CD8-positive, alpha-beta memory T cell (primary cell): ENCODE data around the gene PRKD1. TPM values are rescaled to one million over a fixed set of nuclear protein-coding genes. Genes with fewer than 3 reads are reported as not detected.

Source experiments
- CTCF ChIA-PET: fragments of 350-600 bp; sonication (Branson Sonifier 250); formaldehyde crosslinking; loops from one replicate; lab custom pipeline; 2021; ENCODE audit warnings: antibody characterized with exemption; lab: Charles Lee
- POLR2A ChIA-PET: fragments of 350-600 bp; sonication (Branson Sonifier 250); formaldehyde crosslinking; loops from one replicate; lab custom pipeline; 2021; ENCODE audit warnings: antibody characterized with exemption; lab: Charles Lee
- DNase-seq, 5 donors: peaks; one replicate each; pipeline versions ENCODE4 v3.0.0 to v3.0.0-alpha.2; 2020 to 2022; ENCODE audit warnings: mixed read lengths in 1 of 5
- H3K27ac ChIP-seq: one replicate; pipeline ENCODE4 v1.7.0; 2013; ENCODE audit warnings: low read depth, mild to moderate bottlenecking, low read length, moderate library complexity
- H3K27me3 ChIP-seq: 2 replicates; pipeline ENCODE4 v1.7.0; 2013; ENCODE audit warnings: low read length, mild to moderate bottlenecking; ENCODE audit not compliant: insufficient read depth, poor library complexity, severe bottlenecking
- H3K36me3 ChIP-seq: 2 replicates; pipeline ENCODE4 v1.7.0; 2013; ENCODE audit warnings: mild to moderate bottlenecking, low read length, moderate library complexity; ENCODE audit not compliant: insufficient read depth
- H3K4me1 ChIP-seq: 2 replicates; pipeline ENCODE4 v1.7.0; 2013; ENCODE audit warnings: mild to moderate bottlenecking, low read length, moderate library complexity; ENCODE audit not compliant: insufficient read depth
- H3K4me3 ChIP-seq: 2 replicates; pipeline ENCODE4 v1.7.0; 2013; ENCODE audit warnings: mild to moderate bottlenecking, low read length
- H3K9me3 ChIP-seq: 2 replicates; pipeline ENCODE4 v1.7.0; 2013; ENCODE audit warnings: mild to moderate bottlenecking, low read length
- H3K27ac Mint-ChIP-seq, 8 donors: one replicate each; pipeline ENCODE4 v1.8.0; 2020 to 2021; ENCODE audit warnings: mixed read lengths in 8 of 8, mild to moderate bottlenecking in 6 of 8, inconsistent platforms in 3 of 8, moderate library complexity in 3 of 8
- H3K27me3 Mint-ChIP-seq, 2 donors: one replicate each; pipeline ENCODE4 v1.8.0; 2020 to 2021; ENCODE audit warnings: mixed read lengths in 2 of 2, mild to moderate bottlenecking in 1 of 2, moderate library complexity in 1 of 2
- H3K36me3 Mint-ChIP-seq, 3 donors: one replicate each; pipeline ENCODE4 v1.8.0; 2020 to 2021; ENCODE audit warnings: mixed read lengths in 3 of 3, inconsistent platforms in 1 of 3, mild to moderate bottlenecking in 1 of 3
- H3K4me1 Mint-ChIP-seq, 3 donors: one replicate each; pipeline ENCODE4 v1.8.0; 2020 to 2021; ENCODE audit warnings: mixed read lengths in 3 of 3, inconsistent platforms in 1 of 3, mild to moderate bottlenecking in 1 of 3
- H3K4me3 Mint-ChIP-seq, 7 donors: one replicate each; pipeline ENCODE4 v1.8.0; 2020 to 2021; ENCODE audit warnings: mixed read lengths in 7 of 7, mild to moderate bottlenecking in 6 of 7, moderate library complexity in 4 of 7, inconsistent platforms in 2 of 7
- H3K9me3 Mint-ChIP-seq, 5 donors: one replicate each; pipeline ENCODE4 v1.8.0; 2020 to 2022; ENCODE audit warnings: mixed read lengths in 5 of 5, mild to moderate bottlenecking in 3 of 5, moderate library complexity in 2 of 5, inconsistent platforms in 1 of 5
- polyA plus RNA-seq: library from polyadenylated mRNA; unstranded; fragments of 300-500 nt; fragmentation: Illumina TruSeq; gene quantifications from one replicate; pipeline ENCODE4 v1.2.3, GENCODE V29; 2021
- total RNA-seq, 2 experiments: library from RNA; stranded (reverse); gene quantifications; one replicate each; pipeline ENCODE4 v1.2.3, GENCODE V29; 2021

PRKD1 gene
- total and polyA plus RNA-seq, 3 experiments from 2014 or later, result not detected

- no peak overlapping the region for H3K27ac ChIP-seq
- Mint-ChIP-seq H3K4me3 (no peak overlapping the region), H3K4me1 (no peaks in the 10 kb centered on the region), H3K9me3 (peaks cover 5 to 45% (median 11%) of the 10 kb centered on the region in 5 donors), H3K36me3 (no peaks in the 10 kb centered on the region), H3K27ac (no peak overlapping the region), H3K27me3 (no peaks in the 10 kb centered on the region)
- no peaks in the 10 kb centered on the region for H3K27me3 ChIP-seq
- ChIA-PET CTCF (no interaction called here), POLR2A (no interaction called here)
- no peaks in the 10 kb centered on the region for H3K9me3 ChIP-seq
- no peak for DNase-seq
- no peak overlapping the region for H3K4me3 ChIP-seq
- H3K36me3 ChIP-seq, result no peaks in the 10 kb centered on the region
- H3K4me1 ChIP-seq, result no peaks in the 10 kb centered on the region
These were observed 172.2 kb downstream of the PRKD1 start for GRCh38 chr14:29755311-29756018.

GRCh38 chr14:29754134-29754533 lies 173.5 kb downstream of the PRKD1 start:
- no peaks in the 10 kb centered on the region for H3K27me3 ChIP-seq
- ChIA-PET CTCF (no interaction called here), POLR2A (no interaction called here)
- Mint-ChIP-seq H3K27me3 (no peaks in the 10 kb centered on the region), H3K36me3 (no peaks in the 10 kb centered on the region), H3K27ac (no peak overlapping the region), H3K9me3 (peaks cover 4 to 41% (median 11%) of the 10 kb centered on the region in 5 donors), H3K4me3 (no peak overlapping the region), H3K4me1 (no peaks in the 10 kb centered on the region)
- no peak overlapping the region for H3K4me3 ChIP-seq
- no peak overlapping the region for H3K27ac ChIP-seq
- DNase-seq, result no peak
- H3K36me3 ChIP-seq, result no peaks in the 10 kb centered on the region
- H3K9me3 ChIP-seq, result no peaks in the 10 kb centered on the region
- no peaks in the 10 kb centered on the region for H3K4me1 ChIP-seq

GRCh38 chr14:29752221-29752923 lies 175.3 kb downstream of the PRKD1 start:
- no peak overlapping the region for H3K4me3 Mint-ChIP-seq
- H3K27me3 Mint-ChIP-seq, result no peaks in the 10 kb centered on the region
- H3K9me3 Mint-ChIP-seq, result peaks cover 0 to 41% (median 11%) of the 10 kb centered on the region in 5 donors
- Histone ChIP-seq H3K36me3 (no peaks in the 10 kb centered on the region), H3K27me3 (no peaks in the 10 kb centered on the region), H3K4me1 (no peaks in the 10 kb centered on the region), H3K9me3 (no peaks in the 10 kb centered on the region), H3K27ac (no peak overlapping the region), H3K4me3 (no peak overlapping the region)
- H3K36me3 Mint-ChIP-seq, result no peaks in the 10 kb centered on the region
- ChIA-PET CTCF (no interaction called here), POLR2A (no interaction called here)
- no peak overlapping the region for H3K27ac Mint-ChIP-seq
- H3K4me1 Mint-ChIP-seq, result no peaks in the 10 kb centered on the region
- no peak for DNase-seq

GRCh38 chr14:29749829-29750228 lies 177.8 kb downstream of the PRKD1 start:
- Histone ChIP-seq H3K27me3 (no peaks in the 10 kb centered on the region), H3K4me3 (no peak overlapping the region), H3K9me3 (no peaks in the 10 kb centered on the region), H3K36me3 (no peaks in the 10 kb centered on the region), H3K4me1 (no peaks in the 10 kb centered on the region), H3K27ac (no peak overlapping the region)
- DNase-seq, result no peak
- ChIA-PET POLR2A (no interaction called here), CTCF (no interaction called here)
- Mint-ChIP-seq H3K4me1 (no peaks in the 10 kb centered on the region), H3K9me3 (peaks cover 2 to 24% (median 9%) of the 10 kb centered on the region in 5 donors), H3K27ac (no peak overlapping the region), H3K36me3 (no peaks in the 10 kb centered on the region), H3K4me3 (no peak overlapping the region), H3K27me3 (no peaks in the 10 kb centered on the region)

GRCh38 chr14:29749327-29749726 lies 178.3 kb downstream of the PRKD1 start:
- H3K27me3 ChIP-seq, result no peaks in the 10 kb centered on the region
- Mint-ChIP-seq H3K27ac (no peak overlapping the region), H3K9me3 (peaks cover 2 to 21% (median 11%) of the 10 kb centered on the region in 5 donors), H3K4me3 (no peak overlapping the region), H3K27me3 (no peaks in the 10 kb centered on the region), H3K36me3 (no peaks in the 10 kb centered on the region), H3K4me1 (no peaks in the 10 kb centered on the region)
- H3K4me1 ChIP-seq, result no peaks in the 10 kb centered on the region
- POLR2A ChIA-PET, result no interaction called here
- H3K4me3 ChIP-seq, result no peak overlapping the region
- CTCF ChIA-PET, result no interaction called here
- H3K9me3 ChIP-seq, result no peaks in the 10 kb centered on the region
- DNase-seq, result no peak
- H3K27ac ChIP-seq, result no peak overlapping the region
- H3K36me3 ChIP-seq, result no peaks in the 10 kb centered on the region

- no peaks in the 10 kb centered on the region for H3K36me3 ChIP-seq
- no peaks in the 10 kb centered on the region for H3K36me3 Mint-ChIP-seq
- no peaks in the 10 kb centered on the region for H3K9me3 ChIP-seq
- no peak overlapping the region for H3K4me3 Mint-ChIP-seq
- no peaks in the 10 kb centered on the region for H3K4me1 ChIP-seq
- H3K4me1 Mint-ChIP-seq, result no peaks in the 10 kb centered on the region
- DNase-seq, result no peak
- H3K27ac Mint-ChIP-seq, result no peak overlapping the region
- H3K27me3 ChIP-seq, result no peaks in the 10 kb centered on the region
- ChIA-PET CTCF (no interaction called here), POLR2A (no interaction called here)
- H3K4me3 ChIP-seq, result no peak overlapping the region
- H3K9me3 Mint-ChIP-seq, result peaks cover under 1 to 18% (median 8%) of the 10 kb centered on the region in 5 donors
- no peaks in the 10 kb centered on the region for H3K27me3 Mint-ChIP-seq
- H3K27ac ChIP-seq, result no peak overlapping the region
These were observed 181.8 kb downstream of the PRKD1 start for GRCh38 chr14:29745863-29746262.

GRCh38 chr14:29743531-29743930 lies 184.1 kb downstream of the PRKD1 start:
- DNase-seq, result no peak
- no peaks in the 10 kb centered on the region for H3K36me3 Mint-ChIP-seq
- H3K27me3 Mint-ChIP-seq, result no peaks in the 10 kb centered on the region
- no peaks in the 10 kb centered on the region for H3K4me1 Mint-ChIP-seq
- H3K27ac Mint-ChIP-seq, result no peak overlapping the region
- no peak overlapping the region for H3K4me3 Mint-ChIP-seq
- H3K4me1 ChIP-seq, result no peaks in the 10 kb centered on the region
- CTCF ChIA-PET, result no interaction called here
- POLR2A ChIA-PET, result no interaction called here
- H3K9me3 ChIP-seq, result no peaks in the 10 kb centered on the region
- H3K4me3 ChIP-seq, result no peak overlapping the region
- H3K27me3 ChIP-seq, result no peaks in the 10 kb centered on the region
- no peaks in the 10 kb centered on the region for H3K36me3 ChIP-seq
- H3K9me3 Mint-ChIP-seq, result peaks cover 0 to 21% (median 7%) of the 10 kb centered on the region in 5 donors
- H3K27ac ChIP-seq, result no peak overlapping the region

- Mint-ChIP-seq H3K27me3 (no peaks in the 10 kb centered on the region), H3K9me3 (peaks cover 7 to 29% (median 14%) of the 10 kb centered on the region in 5 donors), H3K4me1 (no peaks in the 10 kb centered on the region), H3K4me3 (no peak overlapping the region), H3K27ac (no peak overlapping the region), H3K36me3 (no peaks in the 10 kb centered on the region)
- no peaks in the 10 kb centered on the region for H3K36me3 ChIP-seq
- no peak overlapping the region for H3K4me3 ChIP-seq
- POLR2A ChIA-PET, result no interaction called here
- CTCF ChIA-PET, result no interaction called here
- no peaks in the 10 kb centered on the region for H3K27me3 ChIP-seq
- no peaks in the 10 kb centered on the region for H3K9me3 ChIP-seq
- H3K27ac ChIP-seq, result no peak overlapping the region
- no peak for DNase-seq
- no peaks in the 10 kb centered on the region for H3K4me1 ChIP-seq
These were observed 185.7 kb downstream of the PRKD1 start for GRCh38 chr14:29741909-29742401.
